Lower leg skin (tissue), 3 donors: ENCODE results near the gene MPZL2.

Experiments used
- CTCF ChIP-seq, 3 donors: fragments of 450-650 bp; IDR thresholded peaks; one replicate each; pipeline ENCODE4 v1.5.1; 2016; ENCODE audit warnings: antibody characterized with exemption in 3 of 3, mild to moderate bottlenecking in 3 of 3, moderate library complexity in 2 of 3
- POLR2A ChIP-seq, 2 donors: fragments of 450-650 bp; IDR thresholded peaks; one replicate each; pipeline ENCODE4 v1.6.1; 2016 to 2017; ENCODE audit warnings: antibody characterized with exemption in 2 of 2, mild to moderate bottlenecking in 1 of 2, moderate library complexity in 1 of 2

GRCh38 chr11:118234833-118235232, 29.3 kb downstream of the MPZL2 start:
- TF ChIP-seq POLR2A (IDR thresholded peaks at IDR 0.05) (no peak), CTCF (IDR thresholded peaks at IDR 0.05) (no peak)
